Neural cell (in vitro differentiated cells): ENCODE data around the gene SSR3. TPM values are rescaled to one million over a fixed set of nuclear protein-coding genes. Genes with fewer than 3 reads are reported as not detected.

ENCODE experiments used
- H2AFZ ChIP-seq: fragments of 200-600, 300-800 bp; sonication (generic), shearing (Covaris generic); 2 replicates; pipeline ENCODE4 v1.6.0; 2014; ENCODE audit warnings: low read depth, mild to moderate bottlenecking, antibody characterized with exemption, low read length, moderate library complexity
- H3F3A ChIP-seq: fragments of 200-600 bp; shearing (Covaris generic); 2 replicates; pipeline ENCODE4 v1.6.1; 2016; ENCODE audit warnings: mild to moderate bottlenecking, moderate library complexity, mixed read lengths, antibody characterized with exemption, low read length; ENCODE audit not compliant: insufficient read depth, poor library complexity, severe bottlenecking
- H3K27ac ChIP-seq: fragments of 200-600, 300-800 bp; sonication (generic), shearing (Covaris generic); 2 replicates; pipeline ENCODE4 v1.5.1; 2014; ENCODE audit warnings: mild to moderate bottlenecking, low read length, moderate library complexity
- H3K27me3 ChIP-seq: fragments of 300-800, 200-600 bp; sonication (generic), shearing (Covaris generic); 2 replicates; pipeline ENCODE4 v1.6.0; 2014; ENCODE audit warnings: mild to moderate bottlenecking, low read depth, low read length, moderate library complexity; ENCODE audit not compliant: insufficient read depth
- H3K36me3 ChIP-seq: fragments of 300-800, 200-600 bp; sonication (generic), shearing (Covaris generic); 2 replicates; pipeline ENCODE4 v1.5.1; 2014; ENCODE audit warnings: mild to moderate bottlenecking, antibody characterized with exemption, low read length, moderate library complexity; ENCODE audit not compliant: insufficient read depth
- H3K4me2 ChIP-seq: fragments of 300-800, 200-600 bp; sonication (generic), shearing (Covaris generic); 2 replicates; pipeline ENCODE4 v1.6.0; 2014; ENCODE audit warnings: mild to moderate bottlenecking, low read length
- H3K4me3 ChIP-seq: fragments of 300-800, 200-600 bp; sonication (generic), shearing (Covaris generic); 2 replicates; pipeline ENCODE4 v1.5.1; 2014; ENCODE audit warnings: mild to moderate bottlenecking, low read length, moderate library complexity
- H3K79me2 ChIP-seq: fragments of 200-600 bp; shearing (Covaris generic); replicated peaks from 2 replicates; pipeline ENCODE4 v1.6.0; 2014; ENCODE audit warnings: mild to moderate bottlenecking, low read length, moderate library complexity; ENCODE audit not compliant: insufficient read depth
- H3K9ac ChIP-seq: fragments of 300-800, 200-600 bp; sonication (generic), shearing (Covaris generic); 2 replicates; pipeline ENCODE4 v1.6.1; 2016; ENCODE audit warnings: mild to moderate bottlenecking, low read length, mixed read lengths
- H3K9me2 ChIP-seq: fragments of 200-600 bp; shearing (Covaris generic); 2 replicates; pipeline ENCODE4 v1.6.1; 2016; ENCODE audit warnings: mild to moderate bottlenecking, low read length, mixed read lengths; ENCODE audit not compliant: insufficient read depth
- H3K9me3 ChIP-seq: fragments of 200-600, 300-800 bp; sonication (generic), shearing (Covaris generic); 2 replicates; pipeline ENCODE4 v1.6.1; 2016; ENCODE audit warnings: mild to moderate bottlenecking, mixed run types, low read length, moderate library complexity, mixed read lengths
- H4K20me1 ChIP-seq: fragments of 200-600 bp; shearing (Covaris generic); 2 replicates; pipeline ENCODE4 v1.6.1; 2016; ENCODE audit warnings: mild to moderate bottlenecking, mixed run types; ENCODE audit not compliant: insufficient read depth
- CTCF ChIP-seq: fragments of 450-650 bp; IDR thresholded peaks from 2 replicates; pipeline ENCODE4 v1.5.1; 2014; ENCODE audit warnings: antibody characterized with exemption, mild to moderate bottlenecking, moderate library complexity; ENCODE audit not compliant: poor library complexity, severe bottlenecking
- EP300 ChIP-seq: fragments of 450-650 bp; conservative IDR thresholded peaks from 2 replicates; pipeline ENCODE4 v1.6.1; 2014; ENCODE audit warnings: antibody characterized with exemption, mild to moderate bottlenecking, moderate library complexity; ENCODE audit not compliant: poor library complexity, severe bottlenecking
- EZH2 ChIP-seq: fragments of 200-600, 300-800 bp; shearing (Covaris generic), sonication (generic); IDR thresholded peaks from 2 replicates; pipeline ENCODE4 v1.6.1; 2014; ENCODE audit warnings: antibody characterized with exemption, low read length, borderline replicate concordance, mild to moderate bottlenecking; ENCODE audit not compliant: insufficient read depth, poor library complexity, severe bottlenecking
- MXI1 ChIP-seq: fragments of 450-650 bp; conservative IDR thresholded peaks from 2 replicates; pipeline ENCODE4 v1.6.1; 2014; ENCODE audit warnings: antibody characterized with exemption, mild to moderate bottlenecking; ENCODE audit not compliant: poor library complexity, severe bottlenecking
- POLR2AphosphoS5 ChIP-seq: IDR thresholded peaks from 2 replicates; pipeline ENCODE4 v1.6.1; 2012
- RAD21 ChIP-seq: fragments of 450-650 bp; conservative IDR thresholded peaks from 2 replicates; pipeline ENCODE4 v1.6.1; 2014; ENCODE audit warnings: antibody characterized with exemption, mild to moderate bottlenecking, moderate library complexity
- REST ChIP-seq: IDR thresholded peaks from 2 replicates; pipeline ENCODE4 v1.6.1; 2012; ENCODE audit warnings: borderline replicate concordance
- SMC3 ChIP-seq: fragments of 450-650 bp; conservative IDR thresholded peaks from 2 replicates; pipeline ENCODE4 v1.6.1; 2014; ENCODE audit warnings: antibody characterized with exemption, mild to moderate bottlenecking, moderate library complexity; ENCODE audit not compliant: poor library complexity
- TAF1 ChIP-seq: IDR thresholded peaks from 2 replicates; pipeline ENCODE4 v1.6.1; 2012; ENCODE audit warnings: low read depth
- polyA plus RNA-seq: library from polyadenylated mRNA; depleted of rRNA; stranded (reverse); fragments of >200 nt; gene quantifications from 2 replicates; pipeline ENCODE4 v1.2.3, GENCODE V29; 2014

Gene SSR3
- polyA plus RNA-seq, 1 donor from 2014 or later: 85.6 TPM

GRCh38 chr3:156507285-156507684, 47.6 kb downstream of the SSR3 start:
- Histone ChIP-seq H2AFZ (no peak overlapping the region), H3K36me3 (no peaks in the 10 kb centered on the region), H3F3A (no peaks in the 10 kb centered on the region), H3K27me3 (no peaks in the 10 kb centered on the region), H3K4me3 (no peak overlapping the region), H3K9me3 (no peaks in the 10 kb centered on the region), H3K79me2 (no peaks in the 10 kb centered on the region), H4K20me1 (no peaks in the 10 kb centered on the region), H3K9me2 (no peaks in the 10 kb centered on the region), H3K9ac (no peak overlapping the region), H3K27ac (no peak overlapping the region), H3K4me2 (no peak overlapping the region)
- TF ChIP-seq MXI1: no peak
- TF ChIP-seq REST: no peak
- TF ChIP-seq SMC3: no peak
- no peak for TF ChIP-seq TAF1
- TF ChIP-seq CTCF: no peak
- no peak for TF ChIP-seq RAD21
- TF ChIP-seq EZH2: no peak

- Histone ChIP-seq H3K27ac (no peak overlapping the region), H3K27me3 (no peaks in the 10 kb centered on the region), H3F3A (no peaks in the 10 kb centered on the region), H3K9me2 (no peaks in the 10 kb centered on the region), H2AFZ (no peak overlapping the region), H3K9ac (no peak overlapping the region), H4K20me1 (no peaks in the 10 kb centered on the region), H3K79me2 (no peaks in the 10 kb centered on the region), H3K9me3 (no peaks in the 10 kb centered on the region), H3K36me3 (no peaks in the 10 kb centered on the region), H3K4me3 (no peak overlapping the region), H3K4me2 (no peak overlapping the region)
- TF ChIP-seq EZH2 (no peak), SMC3 (no peak), CTCF (no peak), EP300 (no peak), REST (no peak), TAF1 (no peak), POLR2AphosphoS5 (no peak), RAD21 (no peak), MXI1 (no peak)
Measured at GRCh38 chr3:156498307-156498706, 56.6 kb downstream of the SSR3 start.
